Stimulated activated naive CD8-positive, alpha-beta T cell treated with anti-CD3 and anti-CD28 coated beads, Interleukin-15, amount 100 ng/mL, for 72 hours (primary cell): ENCODE results near the gene TOR4A.

ENCODE experiments used
- ATAC-seq: fragments of 150-1000 bp; cut with Tn5 transposase; 2 replicates; pipeline ENCODE4 v1.10.0; 2021; ENCODE audit warnings: mild to moderate bottlenecking, moderate library complexity
- DNase-seq, 2 donors: peaks; one replicate each; pipeline ENCODE4 v3.0.0; 2021 to 2022
- H3K27ac Mint-ChIP-seq, 2 donors: one replicate each; pipeline ENCODE4 v1.8.0; 2022; ENCODE audit warnings: mild to moderate bottlenecking in 2 of 2, mixed read lengths in 2 of 2, moderate library complexity in 2 of 2
- H3K27me3 Mint-ChIP-seq: one replicate; pipeline ENCODE4 v1.8.0; 2022; ENCODE audit warnings: mixed read lengths
- H3K4me1 Mint-ChIP-seq: one replicate; pipeline ENCODE4 v1.8.0; 2022; ENCODE audit warnings: mild to moderate bottlenecking, mixed read lengths
- H3K4me3 Mint-ChIP-seq, 2 donors: one replicate each; pipeline ENCODE4 v1.8.0; 2022; ENCODE audit warnings: mild to moderate bottlenecking in 2 of 2, mixed read lengths in 2 of 2, moderate library complexity in 1 of 2
- H3K9me3 Mint-ChIP-seq, 2 donors: one replicate each; pipeline ENCODE4 v1.8.0; 2022; ENCODE audit warnings: mixed read lengths in 2 of 2

The TOR4A gene

DNA sequence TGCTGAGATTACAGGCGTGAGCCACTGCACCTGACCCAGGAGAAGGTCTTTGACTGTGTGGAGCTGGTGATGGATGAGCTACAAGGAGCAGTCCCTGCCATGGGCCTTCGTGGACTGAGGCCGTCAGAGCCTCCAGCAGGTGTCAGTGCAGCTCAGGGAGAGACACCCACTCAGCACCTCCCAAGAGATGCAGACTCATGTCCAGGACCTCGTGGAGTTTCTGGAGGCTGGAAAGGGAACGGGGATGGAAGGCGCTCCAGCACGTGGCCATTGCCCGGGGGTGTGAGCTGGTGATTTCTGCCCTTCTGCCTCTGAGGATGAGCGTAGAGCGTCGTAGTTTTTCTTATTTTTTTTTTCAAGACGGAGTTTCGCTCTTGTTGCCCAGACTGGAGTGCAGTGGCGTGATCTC, 9.5 kb downstream of the TOR4A start:
- Mint-ChIP-seq H3K4me3 (no peak overlapping the region), H3K27me3 (peaks cover 26% of the 10 kb centered on the region)
- peak; percentile 80 for ATAC-seq

GRCh38 chr9:137293094-137293481, 15.6 kb downstream of the TOR4A start:
- H3K27ac Mint-ChIP-seq: no peak overlapping the region
- H3K4me3 Mint-ChIP-seq: no peak overlapping the region
- DNase-seq: no peak
- H3K9me3 Mint-ChIP-seq: no peaks in the 10 kb centered on the region
- ATAC-seq: no peak
- peaks cover 23% of the 10 kb centered on the region for H3K4me1 Mint-ChIP-seq
- peaks cover 42% of the 10 kb centered on the region for H3K27me3 Mint-ChIP-seq

More for the DNA sequence above, 9.5 kb downstream of the TOR4A start:
- Mint-ChIP-seq H3K27ac (no peak overlapping the region), H3K4me1 (peaks cover 6% of the 10 kb centered on the region), H3K9me3 (no peaks in the 10 kb centered on the region)
- DNase-seq: no peak

DNA sequence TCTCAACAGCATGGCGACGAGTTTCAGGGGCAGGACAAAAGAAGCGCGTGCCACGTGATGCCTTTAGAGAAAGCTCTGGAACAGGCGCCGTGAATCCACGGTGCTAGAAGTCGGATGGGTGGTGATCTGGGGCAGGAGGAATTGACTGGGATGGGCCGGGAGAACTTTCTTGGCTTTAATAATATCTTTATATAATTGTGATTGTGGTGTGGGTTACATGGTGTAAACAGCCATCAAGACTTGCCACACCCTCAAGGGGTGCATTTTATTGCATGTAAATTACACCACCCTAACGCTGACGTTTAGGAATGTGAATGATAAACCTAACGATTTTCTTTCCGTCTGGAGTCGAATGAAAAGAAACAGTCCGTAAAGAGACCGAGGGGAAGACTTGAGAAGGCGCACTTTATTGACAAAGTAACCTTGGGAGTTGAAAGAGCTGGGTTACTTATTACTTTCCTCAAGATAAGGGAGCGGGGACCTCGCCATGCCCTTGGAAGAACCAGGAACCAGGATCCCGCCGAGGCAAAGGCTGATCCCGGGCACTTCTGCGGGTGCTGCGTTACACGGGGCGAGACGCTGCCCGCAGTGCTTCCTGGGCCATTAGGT, 16.1 kb downstream of the TOR4A start:
- H3K4me1 Mint-ChIP-seq: peaks cover 23% of the 10 kb centered on the region
- H3K27ac Mint-ChIP-seq: no peak overlapping the region
- ATAC-seq: no peak
- no peaks in the 10 kb centered on the region for H3K9me3 Mint-ChIP-seq
- no peak for DNase-seq
- H3K4me3 Mint-ChIP-seq: no peak overlapping the region
- peaks cover 47% of the 10 kb centered on the region for H3K27me3 Mint-ChIP-seq

DNA sequence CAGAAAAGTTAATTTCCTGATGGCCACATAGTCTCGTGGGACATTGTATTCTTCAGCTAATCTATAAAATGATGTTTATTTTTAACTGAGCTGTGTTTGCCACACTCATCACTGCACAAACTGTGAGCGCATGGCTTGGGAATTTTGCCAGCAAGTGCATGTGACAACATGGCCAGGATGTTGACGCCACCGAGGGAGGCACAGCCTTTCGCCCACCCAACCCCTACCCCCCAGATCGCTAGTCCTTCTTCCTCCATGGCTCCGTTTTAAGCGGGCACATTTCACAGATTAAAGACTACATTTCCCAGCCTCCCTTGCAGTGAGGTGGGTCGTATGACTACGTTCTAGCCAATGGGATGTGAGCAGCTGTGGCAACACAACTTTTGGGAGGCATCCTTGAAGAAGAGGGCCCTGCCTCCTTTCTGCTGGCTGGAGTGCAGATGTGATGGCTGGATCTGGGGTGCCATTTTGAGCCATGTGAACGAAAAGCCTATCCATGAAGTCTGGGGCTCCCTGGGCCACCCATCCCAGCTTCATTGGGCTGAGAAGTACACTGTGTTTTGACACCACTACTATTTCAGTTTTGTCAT, 16.7 kb downstream of the TOR4A start:
- ATAC-seq (peak; percentile 48), DNase-seq (no peak)
- Mint-ChIP-seq H3K4me3 (peak overlapping the region; percentile 42), H3K27ac (no peak overlapping the region), H3K9me3 (no peaks in the 10 kb centered on the region), H3K4me1 (peaks cover 28% of the 10 kb centered on the region), H3K27me3 (peaks cover 53% of the 10 kb centered on the region)

DNA sequence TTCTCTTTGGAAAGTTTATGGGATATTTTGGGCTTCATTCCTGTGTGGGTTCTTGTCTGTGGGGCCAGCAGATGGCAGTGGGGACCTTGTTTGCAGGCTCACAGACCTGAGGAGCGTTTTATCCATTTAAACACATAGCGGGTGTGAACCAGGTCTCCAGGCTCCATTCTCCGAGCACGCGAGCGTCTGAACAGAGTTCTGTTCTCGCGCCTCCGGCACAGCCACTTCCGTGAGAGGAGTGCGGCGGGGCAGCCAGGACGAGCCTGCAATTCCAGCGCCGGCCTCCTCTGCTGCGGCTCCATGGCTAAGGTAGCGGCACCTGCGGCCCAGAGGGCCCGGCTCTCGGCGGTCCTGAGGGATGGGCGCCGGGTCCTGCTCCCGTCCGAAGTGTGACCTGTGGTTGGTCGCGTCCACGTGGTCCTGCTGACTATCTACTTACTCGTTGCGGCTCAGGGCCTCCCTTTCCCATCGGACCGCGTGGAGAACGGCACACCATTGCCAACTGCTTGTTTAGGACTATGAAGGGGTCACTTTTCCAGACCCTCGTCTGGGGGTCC, 17.2 kb downstream of the TOR4A start:
- Mint-ChIP-seq H3K4me1 (peaks cover 30% of the 10 kb centered on the region), H3K27ac (no peak overlapping the region), H3K27me3 (peaks cover 58% of the 10 kb centered on the region), H3K4me3 (peak overlapping the region; percentile 42), H3K9me3 (no peaks in the 10 kb centered on the region)
- DNase-seq: no peak
- ATAC-seq: peak; percentile 41

DNA sequence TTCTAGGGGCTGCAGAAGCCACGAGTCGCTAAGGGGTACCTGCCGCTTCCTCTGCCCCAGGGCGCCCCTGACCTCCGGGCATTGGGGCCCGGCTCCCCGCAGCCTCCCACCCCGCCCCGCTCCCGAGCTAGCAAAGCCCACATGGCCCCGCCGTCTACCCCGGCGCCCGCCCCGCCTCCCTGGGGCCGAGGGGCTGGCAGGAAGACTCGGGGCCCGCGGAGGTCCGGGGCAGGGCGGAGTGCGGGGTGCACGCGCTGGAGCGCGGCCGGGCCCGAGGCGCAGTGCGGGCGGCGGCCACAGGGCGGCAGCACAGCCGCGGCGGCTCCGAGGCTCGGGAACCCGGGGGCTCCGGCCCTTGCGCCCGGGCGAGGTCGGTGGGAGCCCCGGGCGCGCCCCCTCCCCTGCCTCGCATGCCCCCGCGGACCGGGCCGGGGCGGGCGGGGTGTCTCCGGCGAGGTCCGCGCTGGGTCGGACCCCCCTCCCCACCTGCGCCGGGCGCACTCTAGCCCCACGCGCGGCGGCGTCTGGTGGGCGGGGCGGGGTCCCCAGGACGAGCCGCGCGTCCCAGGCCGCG, 17.8 kb downstream of the TOR4A start:
- Mint-ChIP-seq H3K27ac (no peak overlapping the region), H3K4me3 (peak overlapping the region in 1 of 2 donors; percentile 15), H3K4me1 (peaks cover 34% of the 10 kb centered on the region), H3K27me3 (peaks cover 63% of the 10 kb centered on the region), H3K9me3 (no peaks in the 10 kb centered on the region)
- DNase-seq (peak; percentile 55 to 72), ATAC-seq (peak; percentile 87)

DNA sequence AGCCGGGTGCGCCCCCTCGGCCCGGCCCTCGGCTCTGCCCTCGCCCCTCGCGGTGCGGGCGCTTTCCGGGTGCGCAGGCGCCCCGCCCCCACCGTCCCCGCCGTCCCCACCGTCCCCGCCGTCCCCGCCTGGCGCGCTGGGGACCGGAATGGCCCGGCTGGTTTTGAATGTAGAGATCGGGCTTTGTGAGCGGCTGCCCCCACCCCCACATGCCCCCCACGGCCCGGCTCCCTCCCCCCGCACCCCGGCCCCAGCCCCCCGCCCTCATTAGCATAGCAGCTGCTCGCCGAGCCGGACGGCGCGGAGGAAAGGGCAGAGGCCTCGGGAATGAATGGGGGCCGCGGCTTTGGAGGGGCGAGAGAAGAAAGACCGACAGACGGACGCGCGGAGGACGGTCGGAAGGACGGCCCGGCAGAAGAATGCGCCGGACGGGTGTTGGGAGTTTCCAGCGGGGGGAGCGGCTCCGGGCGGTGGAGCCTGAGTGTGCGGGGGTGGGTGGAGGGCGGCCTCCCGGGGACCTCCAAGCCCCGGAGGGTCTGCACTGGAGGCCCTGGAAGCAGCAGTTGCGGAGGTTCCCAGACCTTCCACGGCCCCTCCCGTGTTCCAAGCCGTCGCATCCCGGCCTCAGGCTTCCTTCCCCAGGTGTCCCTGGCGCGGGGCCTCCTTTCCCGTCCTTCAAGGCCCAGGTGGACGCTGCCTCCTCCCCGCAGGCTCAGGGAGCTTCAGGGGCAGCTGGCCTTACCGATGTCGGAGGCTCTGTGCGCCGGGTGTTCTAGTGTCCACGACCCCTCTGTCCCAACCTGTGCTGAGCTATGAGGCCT, 18.5 kb downstream of the TOR4A start:
- peaks cover 71% of the 10 kb centered on the region for H3K27me3 Mint-ChIP-seq
- peak; percentile 26 for ATAC-seq

GRCh38 chr9:137296670-137297664, 19.4 kb downstream of the TOR4A start:
- H3K27me3 Mint-ChIP-seq: peaks cover 72% of the 10 kb centered on the region
- ATAC-seq (no peak), DNase-seq (no peak)

More for the DNA sequence above, 18.5 kb downstream of the TOR4A start:
- Mint-ChIP-seq H3K4me1 (peaks cover 40% of the 10 kb centered on the region), H3K4me3 (peak overlapping the region; percentile 47 to 58), H3K27ac (no peak overlapping the region), H3K9me3 (no peaks in the 10 kb centered on the region)
- DNase-seq: no peak

DNA sequence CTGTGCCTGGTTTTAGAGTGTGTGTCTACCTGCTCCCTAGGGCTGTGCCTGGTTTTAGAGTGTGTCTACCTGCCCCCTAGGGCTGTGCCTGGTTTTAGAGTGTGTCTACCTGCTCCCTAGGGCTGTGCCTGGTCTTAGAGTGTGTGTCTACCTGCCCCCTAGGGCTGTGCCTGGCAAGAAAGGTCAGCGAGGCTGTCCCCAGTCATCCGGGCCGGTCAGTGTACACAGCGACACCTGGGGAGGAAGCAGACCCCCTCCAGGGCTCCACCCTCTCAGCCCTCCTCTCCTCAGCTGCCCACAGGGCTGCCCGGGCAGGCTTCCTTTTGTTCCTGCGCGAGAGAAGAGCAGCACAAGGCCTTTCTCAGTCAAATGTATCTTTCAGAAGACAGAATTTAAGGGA, 20.4 kb downstream of the TOR4A start:
- no peak for DNase-seq
- H3K4me3 Mint-ChIP-seq: no peak overlapping the region
- no peak for ATAC-seq
- no peaks in the 10 kb centered on the region for H3K9me3 Mint-ChIP-seq
- no peak overlapping the region for H3K27ac Mint-ChIP-seq
- peaks cover 41% of the 10 kb centered on the region for H3K4me1 Mint-ChIP-seq
- H3K27me3 Mint-ChIP-seq: peaks cover 71% of the 10 kb centered on the region

More at GRCh38 chr9:137296670-137297664, 19.4 kb downstream of the TOR4A start:
- H3K9me3 Mint-ChIP-seq: no peaks in the 10 kb centered on the region
- H3K4me1 Mint-ChIP-seq: peaks cover 41% of the 10 kb centered on the region
- peak overlapping the region; percentile 47 to 58 for H3K4me3 Mint-ChIP-seq
- no peak overlapping the region for H3K27ac Mint-ChIP-seq

DNA sequence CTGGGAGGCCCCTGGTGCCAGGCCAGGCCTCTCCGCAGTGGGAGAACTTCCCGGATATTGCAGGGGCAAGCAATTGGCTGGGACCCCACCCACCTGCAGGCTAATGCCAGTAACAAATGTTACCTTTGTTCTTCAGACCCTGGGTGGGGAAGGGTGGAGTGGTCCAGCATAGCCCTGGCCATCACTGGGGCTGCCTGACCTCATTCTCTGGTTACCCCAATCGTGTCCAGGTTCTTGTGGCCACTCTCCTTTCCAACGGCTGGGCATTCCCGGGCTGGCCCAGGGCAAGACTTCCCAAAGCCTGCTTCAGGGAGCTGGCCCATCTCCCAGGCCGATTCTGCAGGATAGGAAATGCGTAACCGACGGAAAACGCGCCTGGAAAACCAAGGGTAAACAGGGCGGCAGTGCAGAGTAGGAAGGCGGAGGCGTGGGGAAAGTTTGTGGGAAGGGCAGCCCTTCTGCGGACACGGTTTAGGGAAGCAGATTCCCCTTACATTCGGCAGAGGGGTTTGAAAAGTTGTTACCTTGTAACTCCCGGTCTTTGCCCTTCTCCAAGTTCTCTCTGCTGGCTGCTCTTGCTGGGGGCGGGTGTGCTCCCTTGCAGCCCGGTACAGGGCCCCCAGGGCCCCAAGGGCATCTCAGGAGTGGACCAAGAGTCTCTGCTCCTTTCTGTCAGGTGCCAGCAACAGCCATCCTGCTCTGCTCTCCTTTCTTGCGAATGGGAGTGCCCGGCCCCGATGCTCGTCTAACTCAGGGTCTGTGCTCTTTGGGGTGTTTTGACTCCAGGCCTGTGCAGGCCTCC, 21.1 kb downstream of the TOR4A start:
- Mint-ChIP-seq H3K4me1 (peaks cover 46% of the 10 kb centered on the region), H3K27me3 (peaks cover 64% of the 10 kb centered on the region), H3K27ac (no peak overlapping the region), H3K9me3 (no peaks in the 10 kb centered on the region), H3K4me3 (no peak overlapping the region)
- ATAC-seq (no peak), DNase-seq (no peak)

GRCh38 chr9:137299203-137299565, 21.7 kb downstream of the TOR4A start:
- Mint-ChIP-seq H3K4me1 (peaks cover 45% of the 10 kb centered on the region), H3K9me3 (no peaks in the 10 kb centered on the region), H3K27me3 (peaks cover 58% of the 10 kb centered on the region), H3K4me3 (no peak overlapping the region), H3K27ac (no peak overlapping the region)
- ATAC-seq: no peak
- DNase-seq: no peak

DNA sequence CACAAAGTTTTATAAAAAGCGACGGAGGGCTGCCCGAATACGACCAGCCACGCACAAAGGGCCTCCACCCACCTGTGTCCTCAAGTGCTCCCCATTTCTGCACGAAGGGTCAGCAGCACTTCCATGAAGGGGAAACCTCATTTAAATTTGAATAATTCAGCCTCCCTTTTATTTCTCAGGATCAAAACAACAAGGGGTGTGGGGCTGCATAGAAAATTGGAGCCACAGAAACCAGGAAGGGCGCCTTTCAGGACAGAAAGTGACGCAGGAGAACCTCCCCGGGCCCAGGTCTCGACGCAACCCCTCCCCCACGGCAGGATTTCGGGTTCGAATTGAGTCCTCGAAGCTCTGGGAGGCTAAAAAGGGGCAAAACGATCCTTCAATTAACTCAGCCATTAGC, 22.4 kb downstream of the TOR4A start:
- Mint-ChIP-seq H3K4me3 (peak overlapping the region; percentile 24 to 50), H3K4me1 (peaks cover 42% of the 10 kb centered on the region), H3K9me3 (no peaks in the 10 kb centered on the region), H3K27me3 (peaks cover 51% of the 10 kb centered on the region), H3K27ac (no peak overlapping the region)
- DNase-seq (no peak), ATAC-seq (no peak)

GRCh38 chr9:137300567-137301080, 23.1 kb downstream of the TOR4A start:
- DNase-seq (no peak), ATAC-seq (no peak)
- H3K27ac Mint-ChIP-seq: peak overlapping the region in 1 of 2 donors; percentile 43
- H3K4me1 Mint-ChIP-seq: peaks cover 47% of the 10 kb centered on the region
- peak overlapping the region; percentile 85 to 90 for H3K4me3 Mint-ChIP-seq
- H3K27me3 Mint-ChIP-seq: peaks cover 51% of the 10 kb centered on the region
- no peaks in the 10 kb centered on the region for H3K9me3 Mint-ChIP-seq
